GM18868 (cell line): Measurements from ENCODE around the gene MAML2.
"Not testable (repeated sequence)": the region's sequence is repeated elsewhere in the genome, so short reads cannot be mapped to it uniquely, and the experiment has no call there.

Source experiments
- ATAC-seq: cut with Tn5 transposase; IDR thresholded peaks from one replicate; pipeline ENCODE4 v1.9.1; 2021; ENCODE audit warnings: mild to moderate bottlenecking, moderate library complexity; ENCODE audit not compliant: unreplicated experiment

Gene MAML2

DNA sequence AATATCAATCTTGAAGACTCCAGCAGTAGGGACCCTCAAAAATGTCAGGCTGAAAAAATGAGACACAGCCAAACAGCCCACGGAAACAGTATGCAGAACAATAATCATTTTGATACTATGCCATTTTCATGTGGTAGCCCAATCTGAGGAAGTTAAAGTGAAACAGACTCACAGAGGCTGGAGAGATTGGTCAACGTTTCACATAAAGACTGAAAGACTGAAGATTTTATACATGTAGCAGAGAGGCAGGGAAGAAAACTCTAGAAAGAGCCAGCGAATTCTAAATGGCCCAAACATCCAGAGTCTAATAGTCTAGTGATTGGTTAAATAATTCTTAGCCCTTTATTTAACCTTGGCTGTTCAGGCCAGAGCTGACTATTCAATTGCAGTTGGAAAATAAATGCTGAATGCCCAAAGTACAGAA is 49.4 kb downstream of the MAML2 start:
- ATAC-seq, result peak; percentile 89

DNA sequence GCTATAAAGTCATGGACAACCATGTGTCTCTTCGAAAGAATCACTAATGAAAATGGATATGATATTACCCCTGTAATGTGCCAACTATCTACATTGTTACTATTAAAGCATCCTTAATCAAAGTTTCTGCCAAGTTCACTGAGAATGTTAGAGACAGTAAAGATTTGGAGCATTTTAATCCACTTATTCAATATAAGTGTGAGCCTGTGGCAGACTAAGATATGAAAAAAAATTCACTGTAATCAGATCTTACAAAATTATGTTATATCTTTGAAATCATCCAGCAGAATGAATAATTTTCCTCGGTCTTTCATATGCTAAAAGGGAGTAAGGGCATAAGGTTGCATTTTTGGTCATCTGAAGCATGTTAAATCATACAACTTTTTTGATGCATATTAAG is 49.9 kb downstream of the MAML2 start:
- no peak for ATAC-seq

DNA sequence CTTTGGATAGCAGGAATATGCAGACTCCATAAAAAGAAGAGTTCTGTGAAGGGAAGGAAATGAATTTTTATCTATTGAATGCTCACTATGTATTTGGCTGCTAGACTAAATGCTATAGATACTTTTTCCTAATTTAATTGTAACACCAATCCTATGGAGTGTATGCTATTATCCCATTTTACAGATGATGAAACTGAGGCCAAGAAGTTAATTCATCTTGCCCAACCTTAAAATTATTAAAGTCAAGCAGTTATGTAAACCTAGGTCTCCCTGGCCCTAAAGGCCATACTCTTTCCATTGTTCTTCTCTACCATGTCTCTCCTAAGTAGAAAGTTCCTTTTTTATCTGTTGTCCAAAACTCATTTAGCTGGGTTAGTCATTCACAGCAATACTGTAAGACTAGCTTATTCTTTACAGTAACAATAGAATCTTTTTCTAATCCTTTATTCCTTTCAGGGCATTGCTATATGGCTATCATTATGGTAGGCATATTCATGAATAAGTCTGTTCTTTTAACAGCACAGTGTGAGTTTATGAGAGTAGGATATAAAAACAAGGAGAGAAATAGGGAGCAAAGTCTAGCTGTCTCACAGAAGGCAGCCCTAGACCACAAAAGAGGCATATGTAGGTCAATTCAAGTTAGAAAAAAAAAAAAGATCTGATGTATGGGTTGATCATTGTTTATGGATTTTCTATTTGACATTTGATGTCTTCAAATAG is 50.5 kb downstream of the MAML2 start:
- ATAC-seq, result no peak

DNA sequence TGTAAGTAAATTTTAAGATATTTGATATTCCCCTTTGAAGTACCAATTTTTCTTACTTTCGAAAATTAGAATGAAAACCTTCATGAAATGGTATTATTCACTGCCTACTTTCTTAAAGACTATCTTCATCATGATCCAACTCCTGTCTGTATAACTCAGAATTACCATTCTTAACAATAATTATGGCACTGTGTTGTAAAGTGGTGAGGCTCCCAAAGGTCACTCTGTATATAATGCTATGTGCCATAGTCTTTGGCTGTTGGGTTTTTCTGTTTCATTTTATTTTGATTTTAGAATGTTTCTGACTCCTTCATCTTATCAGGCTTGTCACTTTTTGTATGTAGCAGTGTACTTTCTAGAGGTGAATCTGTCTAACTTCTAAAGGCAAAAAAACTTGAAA is 52.4 kb downstream of the MAML2 start:
- ATAC-seq, result no peak

DNA sequence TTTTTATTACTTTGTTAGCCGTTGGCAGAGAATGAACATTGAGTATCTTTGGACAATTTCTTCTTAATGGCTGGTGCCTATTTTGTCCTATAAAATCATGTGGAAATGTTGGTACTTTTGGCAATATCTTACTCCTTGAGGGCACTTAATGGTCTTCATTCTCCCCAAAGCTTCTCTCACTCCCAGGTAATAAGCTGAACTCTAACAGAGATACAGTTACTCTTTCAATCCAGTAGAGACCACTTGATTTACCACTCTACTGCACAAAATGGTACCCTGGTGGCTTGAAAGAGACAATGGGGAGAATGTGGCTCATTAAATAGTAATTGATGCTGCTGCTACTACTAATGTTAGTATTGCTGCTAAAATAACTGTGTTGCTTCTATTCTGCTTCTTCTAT is 53.0 kb downstream of the MAML2 start:
- ATAC-seq, result no peak

DNA sequence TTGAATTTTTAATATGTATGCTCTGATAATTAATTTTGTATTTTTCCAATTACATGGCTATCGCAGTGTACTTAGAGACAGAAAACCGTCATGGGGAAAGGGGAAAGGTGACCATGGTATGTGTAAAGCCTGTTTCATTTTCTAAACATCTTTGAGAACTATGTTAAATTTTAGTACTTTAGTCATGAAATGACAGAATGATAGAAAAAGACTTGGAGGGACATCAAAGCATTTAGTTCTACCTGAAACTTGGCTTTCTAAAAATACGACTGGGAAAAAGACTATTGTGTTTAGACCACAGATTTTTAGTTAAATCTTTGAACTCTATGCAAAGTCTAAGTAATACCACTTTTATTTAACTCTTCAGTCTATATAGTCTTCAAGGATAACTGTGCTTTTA is 54.1 kb downstream of the MAML2 start:
- ATAC-seq, result peak; percentile 55

DNA sequence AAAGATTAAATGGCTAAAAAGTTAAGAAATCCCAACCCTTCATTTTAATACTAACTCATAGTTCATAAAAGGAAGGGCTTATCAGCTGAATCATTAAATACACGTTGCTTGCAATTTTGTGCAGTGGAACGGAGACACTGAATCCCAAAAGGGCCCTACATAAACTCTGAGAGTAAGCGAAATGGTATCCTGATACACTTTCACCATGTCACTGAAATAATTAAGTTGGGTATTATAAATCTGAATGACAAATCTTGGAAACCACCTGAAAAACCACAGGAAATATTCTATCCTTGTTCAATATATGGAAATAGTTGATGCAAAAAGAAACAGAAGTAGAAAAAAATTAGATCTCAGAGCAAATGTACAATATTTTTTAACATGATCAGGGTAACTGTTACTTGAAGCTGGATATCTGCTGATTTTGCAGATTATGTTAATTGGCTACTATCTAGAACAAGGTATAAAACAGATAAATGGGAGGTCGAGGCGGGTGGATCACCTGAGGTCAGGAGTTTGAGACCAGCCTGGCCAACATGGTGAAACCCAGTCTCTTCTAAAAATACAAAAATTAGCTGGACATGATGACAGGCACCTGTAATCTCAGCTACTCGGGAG is 55.1 kb downstream of the MAML2 start:
- ATAC-seq, result no peak

DNA sequence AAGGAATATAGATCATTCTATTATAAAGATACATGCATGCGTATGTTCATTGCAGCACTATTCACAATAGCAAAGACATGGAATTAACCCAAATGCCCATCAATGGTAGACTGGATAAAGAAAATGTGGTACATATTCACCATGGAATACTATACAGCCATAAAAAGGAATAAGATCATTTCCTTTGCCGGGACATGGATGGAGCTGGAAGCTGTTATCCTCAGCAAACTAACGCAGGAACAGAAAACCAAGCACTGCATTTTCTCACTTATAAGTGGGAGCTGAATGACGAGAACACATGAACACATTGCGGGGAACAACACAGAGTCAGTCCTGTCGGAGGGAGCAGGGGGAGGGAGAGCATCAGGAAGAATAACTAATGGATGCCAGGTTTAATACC is 57.0 kb downstream of the MAML2 start:
- not testable (repeated sequence) for ATAC-seq

DNA sequence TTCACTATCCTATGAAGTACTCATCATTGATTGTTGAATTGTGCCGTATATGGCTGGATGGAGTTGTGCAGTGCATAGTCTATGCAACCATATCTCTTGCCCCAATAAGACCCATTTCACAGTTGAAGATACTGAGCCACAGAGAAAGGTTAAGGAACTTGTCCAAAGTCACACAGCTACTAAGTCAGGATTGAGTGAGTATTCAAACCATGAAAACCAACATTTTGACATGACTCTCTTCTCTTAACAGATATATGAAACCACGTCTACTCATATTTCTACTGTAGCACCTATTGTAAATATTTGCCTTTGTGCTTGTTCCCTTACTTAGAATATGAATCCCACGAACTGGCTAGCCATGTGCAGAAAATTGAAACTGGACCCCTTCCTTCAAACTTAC is 58.1 kb downstream of the MAML2 start:
- ATAC-seq, result peak; percentile 70

DNA sequence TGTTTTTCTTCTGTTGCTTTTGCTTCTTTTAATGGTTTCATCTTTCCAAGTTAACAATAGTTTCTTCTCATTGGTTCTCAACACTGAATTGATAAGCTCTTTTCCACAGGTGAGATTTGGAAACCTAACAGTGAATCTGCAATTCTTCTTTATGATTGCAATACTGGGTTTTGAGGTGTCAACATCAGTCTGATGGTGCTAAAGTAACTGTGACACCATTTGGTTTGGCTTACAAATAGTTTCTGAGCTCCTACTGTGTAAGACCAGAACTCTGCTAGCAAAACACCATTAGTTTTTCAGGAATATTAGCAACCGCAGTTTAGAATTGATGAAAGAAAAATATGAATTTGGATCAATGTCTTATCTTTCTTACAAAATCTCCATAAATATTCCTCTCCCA is 58.6 kb downstream of the MAML2 start:
- ATAC-seq, result no peak

DNA sequence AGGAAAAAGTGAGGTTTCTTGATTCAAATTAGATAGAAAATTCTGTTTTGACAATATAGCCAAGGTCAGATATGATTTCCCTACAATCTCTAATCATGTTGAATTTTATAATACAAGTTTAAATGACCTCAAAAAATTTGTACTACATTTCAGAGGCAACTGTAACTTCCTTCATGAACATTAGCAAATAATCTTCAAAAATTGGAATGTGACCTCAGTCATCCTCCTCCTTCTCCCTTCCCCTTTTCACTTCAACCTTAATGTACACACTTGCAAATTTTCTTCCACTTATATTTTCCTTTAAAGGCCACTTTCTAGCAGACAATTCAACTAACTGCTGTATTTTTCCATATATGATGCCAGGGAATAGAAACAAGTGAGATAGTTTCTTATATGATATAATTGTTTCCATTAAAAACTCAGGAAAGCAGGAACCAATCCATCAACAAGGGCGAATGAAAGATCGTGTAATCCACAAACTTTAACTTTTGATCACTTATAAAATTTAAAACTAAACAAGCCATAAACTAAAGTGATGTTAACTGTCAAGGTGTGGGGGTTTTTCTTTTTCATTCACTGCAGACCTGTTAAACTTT is 60.3 kb downstream of the MAML2 start:
- ATAC-seq, result no peak

DNA sequence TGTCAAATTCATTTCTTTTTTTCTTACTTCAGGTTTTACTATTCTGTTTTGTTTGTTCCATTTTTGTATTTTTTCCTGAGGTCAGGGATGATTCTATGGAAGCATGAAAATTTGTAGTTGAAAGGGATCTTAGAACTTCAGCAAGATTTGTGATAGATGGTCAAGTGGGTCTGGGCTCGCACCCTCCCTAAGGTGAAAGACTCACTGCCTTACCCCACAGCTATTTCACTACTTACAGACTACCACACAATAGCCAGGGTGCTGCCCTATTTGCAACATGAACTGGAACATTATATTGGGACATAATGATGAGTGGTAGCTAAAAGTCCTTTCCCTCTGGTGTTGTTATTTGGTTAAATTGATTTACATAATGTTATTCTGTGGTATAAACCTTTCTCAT is 62.6 kb downstream of the MAML2 start:
- no peak for ATAC-seq

DNA sequence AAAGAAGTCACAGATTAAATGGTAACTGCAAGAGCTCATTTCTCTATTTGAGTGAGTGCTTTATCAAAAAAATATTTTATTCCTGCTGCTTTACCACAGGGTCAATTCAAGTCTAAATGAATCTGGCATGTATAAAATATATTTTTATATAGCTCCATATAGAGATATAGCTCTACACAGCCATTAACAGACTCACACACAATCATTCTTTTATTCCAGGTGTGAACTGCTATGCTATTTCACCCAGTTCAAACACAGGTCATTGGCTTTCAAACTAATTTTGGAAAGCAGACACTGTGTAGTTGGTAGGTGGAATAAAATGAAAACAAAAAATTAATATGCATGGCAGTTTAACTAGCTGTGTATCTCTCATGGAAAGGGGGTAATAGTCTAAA is 63.1 kb downstream of the MAML2 start:
- ATAC-seq, result no peak

DNA sequence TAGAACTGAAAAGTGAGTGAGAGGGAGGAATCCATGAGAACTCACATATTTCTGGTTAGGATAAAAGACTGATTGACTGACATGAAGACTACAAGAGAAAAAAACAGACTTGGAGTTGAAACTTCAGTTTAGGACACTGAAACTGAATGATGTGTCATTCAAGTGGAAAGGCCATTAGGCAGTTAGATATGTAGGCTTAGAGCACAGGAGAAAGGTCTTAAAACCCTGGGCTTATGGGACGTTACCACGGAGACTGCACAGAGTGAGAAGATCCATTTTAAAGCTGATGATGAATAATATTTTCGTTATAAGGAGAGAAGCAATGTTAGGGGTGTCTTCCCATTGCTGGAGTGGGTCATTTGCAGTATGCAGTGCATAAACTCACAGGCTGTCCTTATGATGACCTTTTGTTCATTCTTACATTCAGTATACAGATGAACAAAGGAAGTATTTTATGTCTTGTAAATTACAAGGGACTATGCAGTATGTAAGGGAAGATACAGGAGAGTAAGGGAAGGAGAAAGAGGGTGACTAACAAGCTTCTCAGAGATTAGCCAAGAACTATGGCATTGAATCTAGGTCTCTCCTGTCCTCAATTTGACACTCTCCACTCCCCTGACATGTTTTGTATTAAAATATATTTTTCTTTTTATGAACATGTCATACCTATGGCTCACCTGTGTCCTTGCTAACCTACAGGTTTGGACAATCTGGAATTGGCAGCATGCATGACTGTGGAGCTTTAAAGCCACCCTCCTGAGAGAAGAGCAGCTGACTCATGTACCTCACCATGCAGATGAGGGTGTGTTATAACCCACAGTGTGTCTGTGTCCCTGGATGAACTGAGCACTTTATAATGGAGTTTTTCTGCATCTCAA is 63.7 kb downstream of the MAML2 start:
- peak; percentile 56 for ATAC-seq

DNA sequence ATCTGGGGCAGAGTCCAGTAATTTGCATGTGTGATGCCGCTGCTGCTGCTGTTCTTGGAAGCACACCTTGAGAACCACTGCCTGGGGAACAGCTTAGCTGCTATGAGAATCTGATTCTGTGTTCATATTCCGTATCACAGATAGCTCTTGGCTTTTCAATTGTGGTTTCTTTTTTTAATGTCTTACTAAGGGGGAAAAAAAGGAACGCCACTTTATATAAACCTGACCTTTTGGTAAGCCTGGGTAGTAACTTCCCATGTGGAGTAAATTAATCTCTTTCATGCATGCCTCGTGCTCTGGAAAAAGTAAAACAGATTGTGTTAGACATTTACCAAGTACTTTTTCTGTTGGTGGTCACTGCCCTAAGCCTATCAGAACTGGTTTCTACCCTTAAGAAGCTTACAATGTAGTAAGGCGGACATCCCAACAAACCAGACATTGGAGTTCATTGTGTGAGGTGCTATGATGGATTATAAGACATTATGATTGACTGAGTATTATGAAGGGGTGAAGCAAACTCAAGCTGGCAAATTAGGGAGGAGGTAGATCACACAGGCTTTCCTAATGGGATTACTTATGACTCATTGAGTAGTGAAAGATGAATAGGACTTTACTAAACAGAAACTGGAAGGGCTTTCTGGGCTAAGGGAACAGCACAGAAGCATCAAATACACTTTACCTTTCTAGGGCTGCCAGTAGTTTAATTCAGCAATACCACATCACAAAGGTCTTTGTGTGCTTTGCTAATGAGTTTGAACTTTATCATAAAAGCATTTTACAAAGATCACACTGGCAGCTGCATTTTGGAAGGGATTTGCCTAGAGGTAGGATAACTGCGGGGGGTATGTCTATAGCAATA is 64.7 kb downstream of the MAML2 start:
- no peak for ATAC-seq

DNA sequence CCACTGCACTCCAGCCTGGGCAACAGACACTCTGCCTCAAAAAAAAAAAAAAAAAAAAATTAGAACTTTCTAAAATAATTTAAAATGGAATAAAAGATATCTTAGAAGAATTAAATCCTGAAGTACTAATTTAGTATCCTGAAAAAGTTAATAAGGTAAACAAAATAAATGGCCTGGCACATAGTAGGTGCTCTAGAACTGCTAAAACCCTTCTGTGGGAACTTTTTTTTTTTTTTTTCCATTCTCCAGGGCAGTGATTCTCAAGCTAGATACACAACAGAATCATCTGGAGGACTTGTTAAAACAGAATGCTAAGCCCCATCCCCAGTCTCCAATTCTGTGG is 65.3 kb downstream of the MAML2 start:
- ATAC-seq, result no peak

DNA sequence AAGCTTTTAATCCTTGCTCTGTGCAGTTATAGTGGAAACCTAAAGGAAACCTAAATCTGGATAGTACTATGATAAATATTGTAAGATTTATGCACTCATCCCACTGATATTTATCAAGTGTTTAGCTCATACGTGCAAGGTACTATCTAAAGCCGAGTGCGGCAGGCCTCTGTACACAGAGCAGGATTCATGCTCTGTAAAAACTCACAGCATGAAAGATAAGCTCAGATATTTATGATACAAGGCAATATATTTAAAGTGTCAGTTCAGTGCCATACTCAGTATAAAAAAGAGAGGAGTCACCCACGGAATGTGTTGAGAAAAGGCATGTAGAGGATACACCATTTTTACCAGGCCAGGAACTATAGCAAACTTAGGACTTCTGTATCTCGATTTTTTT is 66.2 kb downstream of the MAML2 start:
- ATAC-seq, result no peak

DNA sequence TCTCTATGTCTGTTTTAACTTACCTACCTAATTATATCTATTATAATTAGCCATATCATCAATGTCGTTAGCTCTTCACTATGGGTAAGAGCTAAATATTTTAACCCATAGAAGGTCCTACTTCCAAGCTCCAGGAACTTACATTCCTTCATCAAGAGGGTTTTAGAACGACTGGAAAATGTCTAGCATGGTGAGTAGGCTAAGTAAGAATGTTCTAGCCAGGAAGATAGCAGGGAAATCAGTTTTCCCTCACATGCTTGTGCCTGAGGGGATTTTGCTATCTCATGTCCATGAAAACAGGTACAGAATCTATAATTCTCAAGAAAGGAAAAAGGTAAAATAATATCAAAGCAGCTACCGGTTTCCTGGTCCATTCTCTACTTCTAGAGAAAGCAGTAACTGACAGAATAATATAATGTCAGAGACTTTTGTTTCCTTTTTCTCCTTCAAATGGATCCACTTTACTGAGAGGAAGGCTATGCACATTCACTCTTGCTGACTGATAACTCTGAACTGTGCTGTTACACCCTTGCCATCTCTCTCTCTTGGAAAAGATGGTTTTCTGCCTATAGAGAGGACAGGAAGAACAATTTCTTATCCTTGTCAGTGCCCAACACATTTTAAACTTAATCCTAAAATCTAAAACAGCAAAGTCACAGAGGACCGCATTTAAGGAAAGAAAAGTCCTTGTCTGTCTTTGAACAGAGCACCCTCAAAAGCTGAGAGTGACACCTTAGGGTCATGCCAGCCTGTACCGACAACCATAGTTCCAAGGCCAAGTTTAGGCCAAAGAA is 67.0 kb downstream of the MAML2 start:
- ATAC-seq, result no peak

DNA sequence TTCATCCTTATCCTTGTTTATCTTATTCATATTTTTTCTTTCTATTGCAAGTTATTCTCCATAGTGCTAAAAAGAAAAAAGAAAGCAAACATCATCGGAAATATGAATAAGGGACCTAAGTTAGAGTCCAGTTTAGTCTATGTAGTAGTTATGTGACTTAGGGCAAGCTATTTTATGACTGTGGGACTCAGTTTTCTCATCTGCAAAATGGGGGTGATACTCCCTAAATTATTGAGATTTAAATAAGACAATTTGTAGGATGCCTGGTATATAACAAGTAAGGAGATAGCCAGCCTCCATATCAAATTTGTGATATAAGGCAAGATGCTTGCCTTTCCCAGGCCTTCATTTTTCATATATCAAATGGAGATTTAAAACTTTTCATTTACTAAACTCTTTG is 69.5 kb downstream of the MAML2 start:
- no peak for ATAC-seq
